Cardiac fibroblast (primary cell): ENCODE results near the gene NAT16.

ENCODE experiments used
- DNase-seq, 2 donors: peaks; one replicate each; pipeline versions ENCODE4 v3.0.0 to v3.0.0-alpha.2; 2010; ENCODE audit warnings: low read depth in 2 of 2
- H3K4me3 ChIP-seq, 2 donors: replicated peaks in 1 of 2; 1 replicate in 1 of 2; 2 replicates in 1 of 2; pipeline ENCODE4 v1.5.1; 2011; ENCODE audit warnings: low read depth in 2 of 2, low read length in 2 of 2, mild to moderate bottlenecking in 2 of 2, moderate library complexity in 1 of 2
- CTCF ChIP-seq: IDR thresholded peaks from one replicate; pipeline ENCODE4 v1.5.1; 2011; ENCODE audit warnings: low read depth, mild to moderate bottlenecking, low read length, inconsistent platforms

The NAT16 gene

GRCh38 chr7:101166909-101167644 lies 13.0 kb downstream of the NAT16 start:
- TF ChIP-seq CTCF = no peak
- DNase-seq = no peak
- H3K4me3 ChIP-seq = no peak overlapping the region

GRCh38 chr7:101166648-101166908 lies 13.5 kb downstream of the NAT16 start:
- DNase-seq = no peak
- TF ChIP-seq CTCF = no peak
- no peak overlapping the region for H3K4me3 ChIP-seq

GRCh38 chr7:101165958-101166647 lies 14.0 kb downstream of the NAT16 start:
- no peak for DNase-seq
- no peak for TF ChIP-seq CTCF
- peak overlapping the region in 1 of 2 donors; percentile 26 for H3K4me3 ChIP-seq

GRCh38 chr7:101165075-101165957 lies 14.8 kb downstream of the NAT16 start, which contains the start of gene VGF:
VGF (minus strand) TSS chr7:101165569; CDS start chr7:101164843, 726 bp downstream.
- peak within 1 kb of the TSS in 1 of 2 donors; percentile 26 for H3K4me3 ChIP-seq
- DNase-seq = peak; percentile 94 to 96
- no peak for TF ChIP-seq CTCF

- peak; percentile 61 to 72 for DNase-seq
- H3K4me3 ChIP-seq = no peak overlapping the region
- no peak for TF ChIP-seq CTCF
These were observed 15.8 kb downstream of the NAT16 start for GRCh38 chr7:101164071-101164840.

- H3K4me3 ChIP-seq = peak overlapping the region; percentile 30 to 42
- TF ChIP-seq CTCF = no peak
- DNase-seq = no peak
These were observed 16.6 kb downstream of the NAT16 start for GRCh38 chr7:101163279-101164070.
